Loucy (cell line): ENCODE results near the gene GSC.

Experiments used
- CTCF ChIP-seq: fragments of 200-600 bp; sonication (generic); conservative IDR thresholded peaks from 2 replicates; pipeline ENCODE4 v1.5.1; 2014; ENCODE audit warnings: mild to moderate bottlenecking, antibody characterized with exemption, low read length
- EZH2phosphoT487 ChIP-seq: fragments of 200-600 bp; IDR thresholded peaks from 2 replicates; pipeline ENCODE4 v1.6.1; 2018; ENCODE audit warnings: antibody characterized with exemption, mild to moderate bottlenecking, moderate library complexity, borderline replicate concordance

- TF ChIP-seq CTCF (no peak), EZH2phosphoT487 (no peak)
Measured at GRCh38 chr14:94756310-94756882, 13.5 kb downstream of the GSC start.
